Measurements from ENCODE around the gene ARL8A.

DNA sequence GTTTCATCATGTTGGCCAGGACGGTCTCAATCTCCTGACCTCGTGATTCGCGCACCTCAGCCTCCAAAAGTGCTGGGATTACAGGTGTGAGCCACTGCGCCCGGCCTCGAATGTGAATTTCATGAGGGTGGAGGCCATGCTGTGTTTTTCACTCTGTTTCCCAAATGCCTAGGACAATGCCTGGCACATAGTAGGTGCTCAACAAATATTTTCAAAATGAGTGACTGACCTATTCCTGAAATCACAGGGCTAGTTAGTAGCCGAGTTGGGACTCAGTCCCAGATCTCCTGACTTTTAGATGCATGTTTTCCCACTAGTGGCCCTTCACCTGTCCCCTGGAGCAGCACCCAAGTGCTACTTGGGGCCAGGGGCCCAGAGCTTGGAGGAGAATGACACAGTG, 28.2 kb downstream of the ARL8A start:
- TF ChIP-seq, protein P1, sequence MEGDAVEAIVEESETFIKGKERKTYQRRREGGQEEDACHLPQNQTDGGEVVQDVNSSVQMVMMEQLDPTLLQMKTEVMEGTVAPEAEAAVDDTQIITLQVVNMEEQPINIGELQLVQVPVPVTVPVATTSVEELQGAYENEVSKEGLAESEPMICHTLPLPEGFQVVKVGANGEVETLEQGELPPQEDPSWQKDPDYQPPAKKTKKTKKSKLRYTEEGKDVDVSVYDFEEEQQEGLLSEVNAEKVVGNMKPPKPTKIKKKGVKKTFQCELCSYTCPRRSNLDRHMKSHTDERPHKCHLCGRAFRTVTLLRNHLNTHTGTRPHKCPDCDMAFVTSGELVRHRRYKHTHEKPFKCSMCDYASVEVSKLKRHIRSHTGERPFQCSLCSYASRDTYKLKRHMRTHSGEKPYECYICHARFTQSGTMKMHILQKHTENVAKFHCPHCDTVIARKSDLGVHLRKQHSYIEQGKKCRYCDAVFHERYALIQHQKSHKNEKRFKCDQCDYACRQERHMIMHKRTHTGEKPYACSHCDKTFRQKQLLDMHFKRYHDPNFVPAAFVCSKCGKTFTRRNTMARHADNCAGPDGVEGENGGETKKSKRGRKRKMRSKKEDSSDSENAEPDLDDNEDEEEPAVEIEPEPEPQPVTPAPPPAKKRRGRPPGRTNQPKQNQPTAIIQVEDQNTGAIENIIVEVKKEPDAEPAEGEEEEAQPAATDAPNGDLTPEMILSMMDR (IDR thresholded peaks at IDR 0.05) = no peak
- TF ChIP-seq EP300 (IDR thresholded peaks at IDR 0.05) (no peak), POLR2A (IDR thresholded peaks at IDR 0.05) (no peak)

All from upper lobe of left lung (tissue), 4 donors.